Measurements from ENCODE around the gene KL. TPM values are rescaled to one million over a fixed set of nuclear protein-coding genes. Genes with fewer than 3 reads are reported as not detected.

Gene KL
- total and polyA plus RNA-seq, 10 of the 15 experiments (the other 5 are each of a cell fraction or from before 2014, with no cell fraction given) = 0.08 to 2.1 (median 1.4) TPM

DNA sequence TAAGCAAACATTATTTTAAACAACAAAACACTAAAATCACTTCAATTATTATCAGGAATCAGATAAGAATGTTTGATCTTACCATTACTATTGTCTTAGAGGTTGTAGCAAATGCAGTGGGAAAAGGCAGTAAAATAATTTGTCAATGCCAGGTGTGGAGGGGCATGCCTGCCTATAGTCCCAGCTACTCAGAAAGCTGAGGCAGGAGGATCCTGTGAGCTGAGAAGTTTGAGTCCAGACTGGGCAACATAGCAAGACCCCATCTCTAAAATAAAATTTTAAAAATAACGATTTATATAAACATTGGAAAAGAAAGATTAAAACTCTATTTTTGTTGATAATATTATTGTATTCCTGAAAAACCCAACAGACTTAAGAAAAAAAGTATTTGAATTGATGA is 66.8 kb downstream of the KL start:
- H4K20me1 ChIP-seq (ENCODE audit: control insufficient read depth, insufficient read depth) = no peaks in the 10 kb centered on the region
- CTCF ChIA-PET = interaction anchor here (0.9 kb wide), 1 partner anchor 460 kb away, joined by 3 read pairs; no protein-coding TSS in a partner anchor
- WGBS (ENCODE audit: insufficient coverage, insufficient replicate concordance, low lambda C conversion rate, missing lambda C conversion rate) = 100% methylated on average over 1 of the region's 1 CpG
- no peaks in the 10 kb centered on the region for H3K27me3 ChIP-seq (replicated peaks in 1 of 2; ENCODE audit: control insufficient read depth in 2 of 2, insufficient read depth in 2 of 2, low read length in 1 of 2)
- RAD21 ChIA-PET (ENCODE audit: unreplicated experiment) = no interaction called here
- ATAC-seq (no peak), FAIRE-seq (no peak), DNase-seq (ENCODE audit: low read depth, low spot score) (no peak)
- H3K4me2 ChIP-seq (ENCODE audit: control insufficient read depth, insufficient read depth) = no peak overlapping the region
- BruUV-seq (replicated peaks) = no TSS peak
- H3K9me3 ChIP-seq (replicated peaks; ENCODE audit: control insufficient read depth, insufficient read depth, low read length) = no peaks in the 10 kb centered on the region
- TF ChIP-seq ZZZ3 (IDR thresholded peaks at IDR 0.05; ENCODE audit: control insufficient read depth, insufficient read length, low read depth) (no peak), STAT1 (conservative IDR thresholded peaks at IDR 0.05) (no peak), TCF12 (IDR thresholded peaks at IDR 0.05; ENCODE audit: low read depth, low read length) (no peak), YBX1 (IDR thresholded peaks at IDR 0.05) (no peak), POLR2A (IDR thresholded peaks at IDR 0.05; ENCODE audit: low read depth, low read length) (no peak), MEF2B (IDR thresholded peaks at IDR 0.05; ENCODE audit: partially characterized antibody, poor library complexity, severe bottlenecking) (no peak), CEBPB (IDR thresholded peaks at IDR 0.05; ENCODE audit: borderline replicate concordance in 1 of 2, low read depth in 2 of 2, low read length in 2 of 2) (no peak), SPI1 (IDR thresholded peaks at IDR 0.05; ENCODE audit: borderline replicate concordance, insufficient read depth, low read depth, low read length) (no peak), YY1 (IDR thresholded peaks at IDR 0.05; ENCODE audit: low read depth, low read length) (no peak), POU2F2 (IDR thresholded peaks at IDR 0.05; ENCODE audit: borderline replicate concordance, low read depth, low read length) (no peak), ZNF622 (IDR thresholded peaks at IDR 0.05) (no peak), HDGF (IDR thresholded peaks at IDR 0.05) (no peak), MXI1 (IDR thresholded peaks at IDR 0.05; ENCODE audit: low read depth, low read length) (no peak), CHD1 (IDR thresholded peaks at IDR 0.05; ENCODE audit: low read depth, low read length) (no peak), RELA (IDR thresholded peaks at IDR 0.05; ENCODE audit: borderline replicate concordance, partially characterized antibody) (no peak)
- TF ChIP-seq, protein P1, sequence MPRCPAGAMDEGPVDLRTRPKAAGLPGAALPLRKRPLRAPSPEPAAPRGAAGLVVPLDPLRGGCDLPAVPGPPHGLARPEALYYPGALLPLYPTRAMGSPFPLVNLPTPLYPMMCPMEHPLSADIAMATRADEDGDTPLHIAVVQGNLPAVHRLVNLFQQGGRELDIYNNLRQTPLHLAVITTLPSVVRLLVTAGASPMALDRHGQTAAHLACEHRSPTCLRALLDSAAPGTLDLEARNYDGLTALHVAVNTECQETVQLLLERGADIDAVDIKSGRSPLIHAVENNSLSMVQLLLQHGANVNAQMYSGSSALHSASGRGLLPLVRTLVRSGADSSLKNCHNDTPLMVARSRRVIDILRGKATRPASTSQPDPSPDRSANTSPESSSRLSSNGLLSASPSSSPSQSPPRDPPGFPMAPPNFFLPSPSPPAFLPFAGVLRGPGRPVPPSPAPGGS (IDR thresholded peaks at IDR 0.05; ENCODE audit: borderline replicate concordance, insufficient read depth, low read depth, low read length, poor library complexity, severe bottlenecking) = no peak
- TF ChIP-seq, protein P2, sequence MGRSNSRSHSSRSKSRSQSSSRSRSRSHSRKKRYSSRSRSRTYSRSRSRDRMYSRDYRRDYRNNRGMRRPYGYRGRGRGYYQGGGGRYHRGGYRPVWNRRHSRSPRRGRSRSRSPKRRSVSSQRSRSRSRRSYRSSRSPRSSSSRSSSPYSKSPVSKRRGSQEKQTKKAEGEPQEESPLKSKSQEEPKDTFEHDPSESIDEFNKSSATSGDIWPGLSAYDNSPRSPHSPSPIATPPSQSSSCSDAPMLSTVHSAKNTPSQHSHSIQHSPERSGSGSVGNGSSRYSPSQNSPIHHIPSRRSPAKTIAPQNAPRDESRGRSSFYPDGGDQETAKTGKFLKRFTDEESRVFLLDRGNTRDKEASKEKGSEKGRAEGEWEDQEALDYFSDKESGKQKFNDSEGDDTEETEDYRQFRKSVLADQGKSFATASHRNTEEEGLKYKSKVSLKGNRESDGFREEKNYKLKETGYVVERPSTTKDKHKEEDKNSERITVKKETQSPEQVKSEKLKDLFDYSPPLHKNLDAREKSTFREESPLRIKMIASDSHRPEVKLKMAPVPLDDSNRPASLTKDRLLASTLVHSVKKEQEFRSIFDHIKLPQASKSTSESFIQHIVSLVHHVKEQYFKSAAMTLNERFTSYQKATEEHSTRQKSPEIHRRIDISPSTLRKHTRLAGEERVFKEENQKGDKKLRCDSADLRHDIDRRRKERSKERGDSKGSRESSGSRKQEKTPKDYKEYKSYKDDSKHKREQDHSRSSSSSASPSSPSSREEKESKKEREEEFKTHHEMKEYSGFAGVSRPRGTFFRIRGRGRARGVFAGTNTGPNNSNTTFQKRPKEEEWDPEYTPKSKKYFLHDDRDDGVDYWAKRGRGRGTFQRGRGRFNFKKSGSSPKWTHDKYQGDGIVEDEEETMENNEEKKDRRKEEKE (IDR thresholded peaks at IDR 0.05) = no peak
- TF ChIP-seq, protein P3, sequence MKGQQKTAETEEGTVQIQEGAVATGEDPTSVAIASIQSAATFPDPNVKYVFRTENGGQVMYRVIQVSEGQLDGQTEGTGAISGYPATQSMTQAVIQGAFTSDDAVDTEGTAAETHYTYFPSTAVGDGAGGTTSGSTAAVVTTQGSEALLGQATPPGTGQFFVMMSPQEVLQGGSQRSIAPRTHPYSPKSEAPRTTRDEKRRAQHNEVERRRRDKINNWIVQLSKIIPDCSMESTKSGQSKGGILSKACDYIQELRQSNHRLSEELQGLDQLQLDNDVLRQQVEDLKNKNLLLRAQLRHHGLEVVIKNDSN (IDR thresholded peaks at IDR 0.05; ENCODE audit: borderline replicate concordance, extremely low read length, insufficient read depth, low read depth, low read length) = no peak
- H3K9ac ChIP-seq (ENCODE audit: control insufficient read depth, insufficient read depth, low read length) = no peak overlapping the region
- no peak overlapping the region for H3K27ac ChIP-seq (ENCODE audit: control insufficient read depth, insufficient read depth)
- no peak overlapping the region for H2AFZ ChIP-seq (ENCODE audit: control insufficient read depth, low read depth, low read length)
- no peaks in the 10 kb centered on the region for H3K36me3 ChIP-seq (ENCODE audit: control insufficient read depth in 2 of 2, insufficient read depth in 2 of 2, low read length in 1 of 2)
- peaks cover 5% of the 10 kb centered on the region for H3K4me1 ChIP-seq (ENCODE audit: control insufficient read depth, insufficient read depth, low read length)
- in situ Hi-C loops (cut with MboI) (no loop called here), intact Hi-C loops (cut with micrococcal nuclease; ENCODE audit: unreplicated experiment) (no loop called here)
- POLR2A ChIA-PET = no interaction called here
- H3K4me3 ChIP-seq = no peak overlapping the region
- H3K79me2 ChIP-seq (ENCODE audit: control insufficient read depth, insufficient read depth, low read length) = no peaks in the 10 kb centered on the region
- SMC1A ChIA-PET (ENCODE audit: uncharacterized antibody, unreplicated experiment) = interaction anchor here (1.3 kb wide), 1 partner anchor 25 kb away, joined by 3 read pairs; no protein-coding TSS in a partner anchor

All from GM12878 (cell line).